Neural progenitor cell (in vitro differentiated cells): Measurements from ENCODE around the gene UBE2C. TPM values are rescaled to one million over a fixed set of nuclear protein-coding genes. Genes with fewer than 3 reads are reported as not detected.

Source experiments
- DNase-seq: peaks from one replicate; pipeline ENCODE4 v3.0.0-alpha.2; 2016; ENCODE audit warnings: low spot score
- H2AFZ ChIP-seq: fragments of 200-600 bp; sonication (generic); replicated peaks from 2 replicates; pipeline ENCODE4 v1.6.1; 2016; ENCODE audit warnings: antibody characterized with exemption
- H3F3A ChIP-seq: fragments of 200-600 bp; sonication (generic); 2 replicates; pipeline ENCODE4 v1.6.1; 2016; ENCODE audit warnings: antibody characterized with exemption, low read depth
- H3K27ac ChIP-seq: fragments of 200-600 bp; sonication (generic); 2 replicates; pipeline ENCODE4 v1.5.1; 2016; ENCODE audit warnings: mild to moderate bottlenecking
- H3K27me3 ChIP-seq: fragments of 200-600 bp; sonication (generic); 2 replicates; pipeline ENCODE4 v1.6.1; 2016; ENCODE audit warnings: mild to moderate bottlenecking, moderate library complexity
- H3K36me3 ChIP-seq: fragments of 200-600 bp; sonication (generic); 2 replicates; pipeline ENCODE4 v1.5.1; 2016
- H3K4me1 ChIP-seq: fragments of 200-600 bp; sonication (generic); 2 replicates; pipeline ENCODE4 v1.6.1; 2016; ENCODE audit warnings: mixed run types
- H3K4me2 ChIP-seq: fragments of 200-600 bp; sonication (generic); 2 replicates; pipeline ENCODE4 v1.6.1; 2016
- H3K4me3 ChIP-seq: fragments of 200-600 bp; sonication (generic); 2 replicates; pipeline ENCODE4 v1.5.1; 2016
- H3K79me2 ChIP-seq: fragments of 200-600 bp; sonication (generic); 2 replicates; pipeline ENCODE4 v1.6.1; 2016; ENCODE audit warnings: low read depth
- H3K9ac ChIP-seq: fragments of 200-600 bp; sonication (generic); 2 replicates; pipeline ENCODE4 v1.6.1; 2016
- H3K9me3 ChIP-seq: fragments of 200-600 bp; sonication (generic); 2 replicates; pipeline ENCODE4 v1.5.1; 2016; ENCODE audit warnings: low read depth
- H4K20me1 ChIP-seq: fragments of 200-600 bp; sonication (generic); 2 replicates; pipeline ENCODE4 v1.6.1; 2016; ENCODE audit warnings: low read depth
- H3K27ac Mint-ChIP-seq: 3 replicates; pipeline ENCODE4 v1.8.0; 2021; ENCODE audit warnings: mixed read lengths
- H3K27me3 Mint-ChIP-seq: 2 replicates; pipeline ENCODE4 v1.8.0; 2022; ENCODE audit warnings: low read depth, mild to moderate bottlenecking, inconsistent platforms, moderate library complexity, mixed read lengths; ENCODE audit not compliant: insufficient read depth
- H3K36me3 Mint-ChIP-seq: 3 replicates; pipeline ENCODE4 v1.8.0; 2021; ENCODE audit warnings: mixed read lengths
- H3K4me1 Mint-ChIP-seq: 3 replicates; pipeline ENCODE4 v1.8.0; 2021; ENCODE audit warnings: mixed read lengths
- H3K4me3 Mint-ChIP-seq: 3 replicates; pipeline ENCODE4 v1.8.0; 2021; ENCODE audit warnings: mild to moderate bottlenecking, moderate library complexity, mixed read lengths
- H3K9me3 Mint-ChIP-seq: 3 replicates; pipeline ENCODE4 v1.8.0; 2020; ENCODE audit warnings: mixed read lengths
- CTCF ChIP-seq: fragments of 200-600 bp; sonication (generic); IDR thresholded peaks from 2 replicates; pipeline ENCODE4 v1.5.1; 2017; ENCODE audit warnings: antibody characterized with exemption, mild to moderate bottlenecking
- EZH2 ChIP-seq: fragments of 200-600 bp; sonication (generic); IDR thresholded peaks from 2 replicates; pipeline ENCODE4 v1.6.1; 2017; ENCODE audit warnings: antibody characterized with exemption, mild to moderate bottlenecking, moderate library complexity
- EZH2phosphoT487 ChIP-seq: fragments of 200-600 bp; sonication (generic); IDR thresholded peaks from 2 replicates; pipeline ENCODE4 v1.6.1; 2017; ENCODE audit warnings: antibody characterized with exemption
- total RNA-seq: library from RNA; depleted of rRNA; stranded (reverse); fragments of >200 nt; gene quantifications from 2 replicates; pipeline ENCODE4 v1.2.3, GENCODE V29; 2015; ENCODE audit warnings: low replicate concordance

UBE2C gene
- total RNA-seq, 1 donor from 2014 or later, result 325 TPM

- no peak overlapping the region for H2AFZ ChIP-seq
- H3K27me3 ChIP-seq, result no peaks in the 10 kb centered on the region
- no peaks in the 10 kb centered on the region for H3K9me3 Mint-ChIP-seq
- H3K27me3 Mint-ChIP-seq, result peaks cover 6% of the 10 kb centered on the region
- no peak overlapping the region for H3K27ac Mint-ChIP-seq
- H3K4me3 Mint-ChIP-seq, result no peak overlapping the region
- H3K36me3 Mint-ChIP-seq, result no peaks in the 10 kb centered on the region
- no peaks in the 10 kb centered on the region for H3F3A ChIP-seq
- H3K79me2 ChIP-seq, result no peaks in the 10 kb centered on the region
- no peaks in the 10 kb centered on the region for H3K9me3 ChIP-seq
- no peaks in the 10 kb centered on the region for H3K4me1 ChIP-seq
- H3K36me3 ChIP-seq, result no peaks in the 10 kb centered on the region
- H3K4me2 ChIP-seq, result no peak overlapping the region
- no peaks in the 10 kb centered on the region for H3K4me1 Mint-ChIP-seq
- no peak overlapping the region for H3K9ac ChIP-seq
- H4K20me1 ChIP-seq, result no peaks in the 10 kb centered on the region
- H3K4me3 ChIP-seq, result no peak overlapping the region
- DNase-seq, result no peak
- H3K27ac ChIP-seq, result no peak overlapping the region
- TF ChIP-seq CTCF (no peak), EZH2phosphoT487 (no peak), EZH2 (no peak)
These were observed 29.6 kb upstream of the UBE2C start for GRCh38 chr20:45782890-45783289.

- H3F3A ChIP-seq, result no peaks in the 10 kb centered on the region
- H3K4me2 ChIP-seq, result no peak overlapping the region
- Mint-ChIP-seq H3K9me3 (no peaks in the 10 kb centered on the region), H3K4me3 (no peak overlapping the region), H3K36me3 (no peaks in the 10 kb centered on the region), H3K27ac (no peak overlapping the region), H3K27me3 (peaks cover 6% of the 10 kb centered on the region), H3K4me1 (no peaks in the 10 kb centered on the region)
- no peaks in the 10 kb centered on the region for H3K4me1 ChIP-seq
- H2AFZ ChIP-seq, result no peak overlapping the region
- H4K20me1 ChIP-seq, result no peaks in the 10 kb centered on the region
- TF ChIP-seq EZH2phosphoT487 (no peak), CTCF (no peak), EZH2 (no peak)
- H3K9ac ChIP-seq, result no peak overlapping the region
- no peak overlapping the region for H3K4me3 ChIP-seq
- no peak overlapping the region for H3K27ac ChIP-seq
- no peaks in the 10 kb centered on the region for H3K27me3 ChIP-seq
- H3K9me3 ChIP-seq, result no peaks in the 10 kb centered on the region
- no peaks in the 10 kb centered on the region for H3K36me3 ChIP-seq
- H3K79me2 ChIP-seq, result no peaks in the 10 kb centered on the region
- DNase-seq, result no peak
These were observed 28.7 kb upstream of the UBE2C start for GRCh38 chr20:45783656-45784294.

GRCh38 chr20:45788351-45788750 is 24.1 kb upstream of the UBE2C start:
- H3K4me1 Mint-ChIP-seq, result peaks cover 9% of the 10 kb centered on the region
- H3K9me3 Mint-ChIP-seq, result no peaks in the 10 kb centered on the region
- no peak overlapping the region for H2AFZ ChIP-seq
- peaks cover 7% of the 10 kb centered on the region for H4K20me1 ChIP-seq
- no peak overlapping the region for H3K9ac ChIP-seq
- no peaks in the 10 kb centered on the region for H3F3A ChIP-seq
- no peak for DNase-seq
- peaks cover 7% of the 10 kb centered on the region for H3K4me1 ChIP-seq
- peaks cover 8% of the 10 kb centered on the region for H3K27me3 Mint-ChIP-seq
- no peak overlapping the region for H3K27ac ChIP-seq
- no peaks in the 10 kb centered on the region for H3K36me3 Mint-ChIP-seq
- peaks cover 14% of the 10 kb centered on the region for H3K79me2 ChIP-seq
- H3K4me3 Mint-ChIP-seq, result no peak overlapping the region
- H3K9me3 ChIP-seq, result no peaks in the 10 kb centered on the region
- no peaks in the 10 kb centered on the region for H3K27me3 ChIP-seq
- no peak overlapping the region for H3K4me2 ChIP-seq
- no peaks in the 10 kb centered on the region for H3K36me3 ChIP-seq
- no peak overlapping the region for H3K4me3 ChIP-seq
- TF ChIP-seq EZH2, result no peak
- no peak for TF ChIP-seq EZH2phosphoT487
- TF ChIP-seq CTCF, result no peak
- no peak overlapping the region for H3K27ac Mint-ChIP-seq
